ENCODE measurements around the gene VWA8.
"Not testable (repeated sequence)": the region's sequence is repeated elsewhere in the genome, so short reads cannot be mapped to it uniquely, and the experiment has no call there.

- TF ChIP-seq, protein P1, sequence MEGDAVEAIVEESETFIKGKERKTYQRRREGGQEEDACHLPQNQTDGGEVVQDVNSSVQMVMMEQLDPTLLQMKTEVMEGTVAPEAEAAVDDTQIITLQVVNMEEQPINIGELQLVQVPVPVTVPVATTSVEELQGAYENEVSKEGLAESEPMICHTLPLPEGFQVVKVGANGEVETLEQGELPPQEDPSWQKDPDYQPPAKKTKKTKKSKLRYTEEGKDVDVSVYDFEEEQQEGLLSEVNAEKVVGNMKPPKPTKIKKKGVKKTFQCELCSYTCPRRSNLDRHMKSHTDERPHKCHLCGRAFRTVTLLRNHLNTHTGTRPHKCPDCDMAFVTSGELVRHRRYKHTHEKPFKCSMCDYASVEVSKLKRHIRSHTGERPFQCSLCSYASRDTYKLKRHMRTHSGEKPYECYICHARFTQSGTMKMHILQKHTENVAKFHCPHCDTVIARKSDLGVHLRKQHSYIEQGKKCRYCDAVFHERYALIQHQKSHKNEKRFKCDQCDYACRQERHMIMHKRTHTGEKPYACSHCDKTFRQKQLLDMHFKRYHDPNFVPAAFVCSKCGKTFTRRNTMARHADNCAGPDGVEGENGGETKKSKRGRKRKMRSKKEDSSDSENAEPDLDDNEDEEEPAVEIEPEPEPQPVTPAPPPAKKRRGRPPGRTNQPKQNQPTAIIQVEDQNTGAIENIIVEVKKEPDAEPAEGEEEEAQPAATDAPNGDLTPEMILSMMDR (IDR thresholded peaks at IDR 0.05), result not testable (repeated sequence)
- not testable (repeated sequence) for TF ChIP-seq POLR2A (IDR thresholded peaks at IDR 0.05)
These were observed 324.3 kb downstream of the VWA8 start for GRCh38 chr13:41636590-41636989.

Measured in thyroid gland (tissue), 4 donors.